A549 (cell line): ENCODE results near the gene GPR62.

Experiments used
- HOXA7 ChIP-seq: fragments of 250-450 bp; sonication (Bioruptor Pico); IDR thresholded peaks from 2 replicates; pipeline ENCODE4 v1.5.0; 2020; ENCODE audit warnings: mild to moderate bottlenecking, moderate library complexity
- JUNB ChIP-seq: fragments of >200 bp; sonication (Bioruptor Twin); formaldehyde crosslinking; IDR thresholded peaks from 2 replicates; pipeline ENCODE4 v1.6.1; 2016
- KDM1A ChIP-seq: fragments of 200-600 bp; sonication (generic); IDR thresholded peaks from 2 replicates; pipeline ENCODE4 v1.6.1; 2016; ENCODE audit warnings: low read depth, mild to moderate bottlenecking
- MAZ ChIP-seq: fragments of 150-350 bp; IDR thresholded peaks from 2 replicates; pipeline ENCODE4 v1.6.1; 2014; ENCODE audit warnings: antibody characterized with exemption, low read depth, low read length, borderline replicate concordance
- MYC ChIP-seq: IDR thresholded peaks from 2 replicates; pipeline ENCODE4 v1.6.1; 2012; ENCODE audit warnings: mild to moderate bottlenecking, inconsistent platforms, low read length, improper control_type of control experiment, borderline replicate concordance
- POLR2A ChIP-seq: IDR thresholded peaks from 2 replicates; pipeline ENCODE4 v1.6.1; 2012; ENCODE audit warnings: mild to moderate bottlenecking, low read length
- TF ChIP-seq, protein P1 (sequence below): fragments of >200 bp; sonication (Bioruptor Twin); formaldehyde crosslinking; IDR thresholded peaks from 3 replicates; pipeline ENCODE4 v1.5.1; 2016
- TF ChIP-seq, protein P2 (sequence below): fragments of 450-650 bp; IDR thresholded peaks from 2 replicates; pipeline ENCODE4 v1.6.1; 2014; ENCODE audit warnings: antibody characterized with exemption
- TF ChIP-seq, protein P3 (sequence below): fragments of 200-600 bp; sonication (generic); IDR thresholded peaks from 2 replicates; pipeline ENCODE4 v1.6.1; 2016; ENCODE audit warnings: antibody characterized with exemption, mild to moderate bottlenecking, moderate library complexity

DNA sequence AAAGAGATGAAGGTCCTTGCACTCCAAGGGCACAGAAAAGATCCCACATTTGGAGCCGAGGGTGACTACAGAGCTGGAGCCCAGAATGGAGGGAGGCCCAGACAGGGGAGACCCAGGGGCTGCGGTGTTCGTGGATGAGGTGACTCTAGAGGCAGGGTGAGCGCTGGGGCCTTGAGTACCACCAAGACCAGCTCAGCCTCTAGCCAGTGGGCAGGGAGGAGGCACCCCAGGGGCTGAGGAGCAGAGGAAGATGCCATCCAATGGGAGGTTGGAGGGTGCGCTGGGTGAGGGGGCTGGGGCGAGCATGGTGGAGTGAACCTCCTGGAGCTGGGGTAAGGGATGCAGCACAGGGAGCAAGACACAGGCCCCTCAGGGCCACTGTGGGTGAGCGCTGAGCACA is 26.7 kb upstream of the GPR62 start:
- TF ChIP-seq, protein P1, sequence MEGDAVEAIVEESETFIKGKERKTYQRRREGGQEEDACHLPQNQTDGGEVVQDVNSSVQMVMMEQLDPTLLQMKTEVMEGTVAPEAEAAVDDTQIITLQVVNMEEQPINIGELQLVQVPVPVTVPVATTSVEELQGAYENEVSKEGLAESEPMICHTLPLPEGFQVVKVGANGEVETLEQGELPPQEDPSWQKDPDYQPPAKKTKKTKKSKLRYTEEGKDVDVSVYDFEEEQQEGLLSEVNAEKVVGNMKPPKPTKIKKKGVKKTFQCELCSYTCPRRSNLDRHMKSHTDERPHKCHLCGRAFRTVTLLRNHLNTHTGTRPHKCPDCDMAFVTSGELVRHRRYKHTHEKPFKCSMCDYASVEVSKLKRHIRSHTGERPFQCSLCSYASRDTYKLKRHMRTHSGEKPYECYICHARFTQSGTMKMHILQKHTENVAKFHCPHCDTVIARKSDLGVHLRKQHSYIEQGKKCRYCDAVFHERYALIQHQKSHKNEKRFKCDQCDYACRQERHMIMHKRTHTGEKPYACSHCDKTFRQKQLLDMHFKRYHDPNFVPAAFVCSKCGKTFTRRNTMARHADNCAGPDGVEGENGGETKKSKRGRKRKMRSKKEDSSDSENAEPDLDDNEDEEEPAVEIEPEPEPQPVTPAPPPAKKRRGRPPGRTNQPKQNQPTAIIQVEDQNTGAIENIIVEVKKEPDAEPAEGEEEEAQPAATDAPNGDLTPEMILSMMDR, result no peak
- TF ChIP-seq POLR2A, result no peak
- TF ChIP-seq, protein P2, sequence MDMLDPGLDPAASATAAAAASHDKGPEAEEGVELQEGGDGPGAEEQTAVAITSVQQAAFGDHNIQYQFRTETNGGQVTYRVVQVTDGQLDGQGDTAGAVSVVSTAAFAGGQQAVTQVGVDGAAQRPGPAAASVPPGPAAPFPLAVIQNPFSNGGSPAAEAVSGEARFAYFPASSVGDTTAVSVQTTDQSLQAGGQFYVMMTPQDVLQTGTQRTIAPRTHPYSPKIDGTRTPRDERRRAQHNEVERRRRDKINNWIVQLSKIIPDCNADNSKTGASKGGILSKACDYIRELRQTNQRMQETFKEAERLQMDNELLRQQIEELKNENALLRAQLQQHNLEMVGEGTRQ, result no peak
- no peak for TF ChIP-seq KDM1A
- TF ChIP-seq, protein P3, sequence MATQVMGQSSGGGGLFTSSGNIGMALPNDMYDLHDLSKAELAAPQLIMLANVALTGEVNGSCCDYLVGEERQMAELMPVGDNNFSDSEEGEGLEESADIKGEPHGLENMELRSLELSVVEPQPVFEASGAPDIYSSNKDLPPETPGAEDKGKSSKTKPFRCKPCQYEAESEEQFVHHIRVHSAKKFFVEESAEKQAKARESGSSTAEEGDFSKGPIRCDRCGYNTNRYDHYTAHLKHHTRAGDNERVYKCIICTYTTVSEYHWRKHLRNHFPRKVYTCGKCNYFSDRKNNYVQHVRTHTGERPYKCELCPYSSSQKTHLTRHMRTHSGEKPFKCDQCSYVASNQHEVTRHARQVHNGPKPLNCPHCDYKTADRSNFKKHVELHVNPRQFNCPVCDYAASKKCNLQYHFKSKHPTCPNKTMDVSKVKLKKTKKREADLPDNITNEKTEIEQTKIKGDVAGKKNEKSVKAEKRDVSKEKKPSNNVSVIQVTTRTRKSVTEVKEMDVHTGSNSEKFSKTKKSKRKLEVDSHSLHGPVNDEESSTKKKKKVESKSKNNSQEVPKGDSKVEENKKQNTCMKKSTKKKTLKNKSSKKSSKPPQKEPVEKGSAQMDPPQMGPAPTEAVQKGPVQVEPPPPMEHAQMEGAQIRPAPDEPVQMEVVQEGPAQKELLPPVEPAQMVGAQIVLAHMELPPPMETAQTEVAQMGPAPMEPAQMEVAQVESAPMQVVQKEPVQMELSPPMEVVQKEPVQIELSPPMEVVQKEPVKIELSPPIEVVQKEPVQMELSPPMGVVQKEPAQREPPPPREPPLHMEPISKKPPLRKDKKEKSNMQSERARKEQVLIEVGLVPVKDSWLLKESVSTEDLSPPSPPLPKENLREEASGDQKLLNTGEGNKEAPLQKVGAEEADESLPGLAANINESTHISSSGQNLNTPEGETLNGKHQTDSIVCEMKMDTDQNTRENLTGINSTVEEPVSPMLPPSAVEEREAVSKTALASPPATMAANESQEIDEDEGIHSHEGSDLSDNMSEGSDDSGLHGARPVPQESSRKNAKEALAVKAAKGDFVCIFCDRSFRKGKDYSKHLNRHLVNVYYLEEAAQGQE, result no peak
- no peak for TF ChIP-seq HOXA7
- TF ChIP-seq JUNB, result no peak
- no peak for TF ChIP-seq MYC
- no peak for TF ChIP-seq MAZ
